ENCODE measurements around the gene CGB8. TPM values are rescaled to one million over a fixed set of nuclear protein-coding genes. Genes with fewer than 3 reads are reported as not detected.
A peak's percentile ranks its signal among the peaks of the same experiment; 100 is the strongest.
"Not testable (repeated sequence)": the region's sequence is repeated elsewhere in the genome, so short reads cannot be mapped to it uniquely, and the experiment has no call there.

Gene CGB8
- total and polyA plus RNA-seq, 4 donors, result not detected

DNA sequence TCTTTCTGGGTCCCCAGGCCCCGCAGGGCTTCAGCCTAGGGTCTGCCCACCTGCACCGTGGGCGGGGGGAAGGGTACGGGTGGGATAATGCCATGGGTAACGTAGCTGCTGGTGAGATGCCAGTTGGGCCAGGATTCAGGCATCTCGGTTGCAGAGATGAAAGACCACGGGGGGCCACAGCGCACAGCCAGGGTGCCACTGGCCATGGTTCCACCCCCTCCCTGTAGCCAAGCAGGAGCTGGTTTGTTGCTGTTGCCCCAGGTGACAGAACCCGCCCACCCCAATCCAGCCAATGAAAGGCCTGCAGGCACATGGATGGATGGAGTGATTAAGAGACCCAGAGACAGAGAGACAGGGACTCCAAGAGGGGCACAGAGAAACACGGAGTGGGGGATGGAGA is 9.7 kb upstream of the CGB8 start:
- no peak overlapping the region for H3K4me3 ChIP-seq (ENCODE audit: low read length in 2 of 2)
- no peak overlapping the region for H3K27ac ChIP-seq (ENCODE audit: low read depth in 1 of 2, low read length in 2 of 2)
- H3K9me3 ChIP-seq (ENCODE audit: control insufficient read depth, low read length), result no peaks in the 10 kb centered on the region
- DNase-seq (no peak), ATAC-seq (ENCODE audit: low FRiP score) (no peak)
- H3K27me3 ChIP-seq (ENCODE audit: control insufficient read depth in 1 of 2, insufficient read depth in 2 of 2, low read length in 1 of 2), result no peaks in the 10 kb centered on the region
- H3K36me3 ChIP-seq (ENCODE audit: control insufficient read depth in 1 of 2, insufficient read depth in 2 of 2, low read length in 1 of 2), result no peaks in the 10 kb centered on the region
- H3K4me1 ChIP-seq (ENCODE audit: control insufficient read depth in 1 of 2, insufficient read depth in 2 of 2, low read length in 2 of 2), result no peaks in the 10 kb centered on the region
- intact Hi-C loops (cut with DNase I), result no loop called here
- WGBS, 2 donors, result 34 to 36% methylated on average over 10 of the region's 10 CpGs

GRCh38 chr19:49057636-49058234 is 8.8 kb upstream of the CGB8 start, which contains the start of gene CGB7:
TSS of gene CGB7 (minus strand) at chr19:49057749. CDS start at chr19:49055375, 2,374 bp downstream.
- H3K9me3 ChIP-seq (ENCODE audit: control insufficient read depth, low read length), result no peaks in the 10 kb centered on the region
- H3K4me1 ChIP-seq (ENCODE audit: control insufficient read depth in 1 of 2, insufficient read depth in 2 of 2, low read length in 2 of 2), result no peaks in the 10 kb centered on the region
- no peak within 1 kb of the TSS for H3K27ac ChIP-seq (ENCODE audit: low read depth in 1 of 2, low read length in 2 of 2)
- peak; percentile 82 to 92 for DNase-seq
- H3K27me3 ChIP-seq (ENCODE audit: control insufficient read depth in 1 of 2, insufficient read depth in 2 of 2, low read length in 1 of 2), result no peaks in the 10 kb centered on the region
- peak; percentile 71 for ATAC-seq (ENCODE audit: low FRiP score)
- H3K4me3 ChIP-seq (ENCODE audit: low read length in 2 of 2), result peak within 1 kb of the TSS in 1 of 2 donors; percentile 30
- intact Hi-C loops (cut with DNase I), result no loop called here
- no peaks in the 10 kb centered on the region for H3K36me3 ChIP-seq (ENCODE audit: control insufficient read depth in 1 of 2, insufficient read depth in 2 of 2, low read length in 1 of 2)
- WGBS, 2 donors, result 1 to 3% methylated on average over 34 to 38 of the region's 38 CpGs

GRCh38 chr19:49056902-49057596 is 8.1 kb upstream of the CGB8 start:
- H3K27ac ChIP-seq (ENCODE audit: low read depth in 1 of 2, low read length in 2 of 2); H3K4me1 ChIP-seq (ENCODE audit: control insufficient read depth in 1 of 2, insufficient read depth in 2 of 2, low read length in 2 of 2); H3K36me3 ChIP-seq (ENCODE audit: control insufficient read depth in 1 of 2, insufficient read depth in 2 of 2, low read length in 1 of 2); DNase-seq; H3K9me3 ChIP-seq (ENCODE audit: control insufficient read depth, low read length); intact Hi-C loops (cut with DNase I); H3K27me3 ChIP-seq (ENCODE audit: control insufficient read depth in 1 of 2, insufficient read depth in 2 of 2, low read length in 1 of 2): not testable (repeated sequence)
- peak overlapping the region in 1 of 2 donors; percentile 30 for H3K4me3 ChIP-seq (ENCODE audit: low read length in 2 of 2)
- ATAC-seq (ENCODE audit: low FRiP score), result peak; percentile 43
- WGBS, 2 donors, result 2 to 3% methylated on average over 27 to 34 of the region's 34 CpGs

GRCh38 chr19:49056101-49056901 is 7.4 kb upstream of the CGB8 start:
- Histone ChIP-seq H3K27me3 (ENCODE audit: control insufficient read depth in 1 of 2, insufficient read depth in 2 of 2, low read length in 1 of 2) (no peaks in the 10 kb centered on the region), H3K36me3 (ENCODE audit: control insufficient read depth in 1 of 2, insufficient read depth in 2 of 2, low read length in 1 of 2) (no peaks in the 10 kb centered on the region), H3K4me1 (ENCODE audit: control insufficient read depth in 1 of 2, insufficient read depth in 2 of 2, low read length in 2 of 2) (no peaks in the 10 kb centered on the region), H3K4me3 (ENCODE audit: low read length in 2 of 2) (peak overlapping the region; percentile 31 to 37), H3K9me3 (ENCODE audit: control insufficient read depth, low read length) (no peaks in the 10 kb centered on the region), H3K27ac (ENCODE audit: low read depth in 1 of 2, low read length in 2 of 2) (no peak overlapping the region)
- ATAC-seq (ENCODE audit: low FRiP score) (peak; percentile 88), DNase-seq (peak; percentile 68 to 89)
- intact Hi-C loops (cut with DNase I), result no loop called here
- 1% methylated on average over 63 of the region's 63 CpGs for WGBS, 2 donors

DNA sequence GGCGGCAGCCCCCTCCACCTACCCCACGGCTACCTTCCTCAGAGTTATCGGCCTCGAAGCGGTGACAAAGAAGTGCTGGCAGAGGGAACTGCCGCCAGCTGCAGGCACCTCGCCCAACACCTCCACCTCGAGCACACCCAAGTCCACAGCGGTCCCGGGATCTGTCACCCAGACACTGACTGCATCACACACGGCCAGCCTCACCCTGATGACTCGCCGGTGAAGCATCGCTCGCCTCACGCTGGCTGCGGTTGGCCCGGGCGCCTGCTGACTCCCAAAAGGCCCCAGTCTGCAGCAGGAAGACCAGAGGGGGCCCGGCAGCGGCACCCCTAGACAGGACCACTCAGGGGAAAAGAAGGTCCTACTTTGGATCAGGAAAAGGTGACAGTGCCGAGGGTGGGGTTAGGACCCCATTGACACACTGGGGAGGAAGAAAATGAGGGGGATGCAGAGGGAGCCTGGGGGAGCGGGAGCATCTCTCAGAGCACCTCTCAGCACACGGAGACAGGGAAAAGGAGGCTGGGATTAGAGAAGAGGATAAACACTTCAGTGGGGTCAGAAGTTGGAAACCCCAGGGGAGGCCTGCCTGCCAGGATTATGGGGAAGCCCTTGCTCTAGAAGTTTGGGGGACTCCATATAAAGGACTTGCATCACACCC is 1.6 kb upstream of the CGB8 start:
- intact Hi-C loops (cut with DNase I); H3K36me3 ChIP-seq (ENCODE audit: control insufficient read depth in 1 of 2, insufficient read depth in 2 of 2, low read length in 1 of 2); H3K4me1 ChIP-seq (ENCODE audit: control insufficient read depth in 1 of 2, insufficient read depth in 2 of 2, low read length in 2 of 2); ATAC-seq (ENCODE audit: low FRiP score); DNase-seq; H3K27ac ChIP-seq (ENCODE audit: low read depth in 1 of 2, low read length in 2 of 2); H3K9me3 ChIP-seq (ENCODE audit: control insufficient read depth, low read length); H3K27me3 ChIP-seq (ENCODE audit: control insufficient read depth in 1 of 2, insufficient read depth in 2 of 2, low read length in 1 of 2); H3K4me3 ChIP-seq (ENCODE audit: low read length in 2 of 2): not testable (repeated sequence)
- WGBS, 2 donors, result 78 to 80% methylated on average over 24 of the region's 24 CpGs

DNA sequence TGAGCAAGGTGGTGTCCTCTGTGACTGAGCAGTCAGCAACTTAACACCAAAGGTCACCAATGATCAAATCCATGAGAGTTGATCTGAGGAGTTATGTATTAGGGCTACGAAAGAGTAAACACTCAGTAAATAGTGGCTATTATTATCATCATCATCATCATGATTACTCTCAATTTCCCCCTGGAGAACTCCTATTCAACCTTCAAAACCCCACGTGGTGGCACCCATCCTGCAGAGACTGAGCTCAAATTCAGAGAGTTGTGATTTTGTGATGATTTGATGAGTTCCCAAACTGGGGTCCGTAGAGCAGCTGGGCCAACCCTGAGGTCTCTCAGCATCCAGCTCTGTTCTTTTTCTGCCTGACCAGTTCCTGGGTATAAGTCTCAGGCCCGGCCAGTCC is 923 bp upstream of the CGB8 start:
- H3K4me3 ChIP-seq (ENCODE audit: low read length in 2 of 2); H3K27ac ChIP-seq (ENCODE audit: low read depth in 1 of 2, low read length in 2 of 2); H3K36me3 ChIP-seq (ENCODE audit: control insufficient read depth in 1 of 2, insufficient read depth in 2 of 2, low read length in 1 of 2); H3K9me3 ChIP-seq (ENCODE audit: control insufficient read depth, low read length); intact Hi-C loops (cut with DNase I); H3K4me1 ChIP-seq (ENCODE audit: control insufficient read depth in 1 of 2, insufficient read depth in 2 of 2, low read length in 2 of 2); ATAC-seq (ENCODE audit: low FRiP score); DNase-seq; H3K27me3 ChIP-seq (ENCODE audit: control insufficient read depth in 1 of 2, insufficient read depth in 2 of 2, low read length in 1 of 2): not testable (repeated sequence)
- WGBS, 2 donors, result 83 to 89% methylated on average over 3 of the region's 4 CpGs

GRCh38 chr19:49043548-49043947 is 5.4 kb downstream of the CGB8 start, which contains the start of gene CGB5:
TSS of gene CGB5 (plus strand) at chr19:49043848. CDS start at chr19:49044210, 362 bp downstream.
- 72 to 73% methylated on average over 15 of the region's 15 CpGs for WGBS, 2 donors
- H3K4me1 ChIP-seq (ENCODE audit: control insufficient read depth in 1 of 2, insufficient read depth in 2 of 2, low read length in 2 of 2); ATAC-seq (ENCODE audit: low FRiP score); H3K27me3 ChIP-seq (ENCODE audit: control insufficient read depth in 1 of 2, insufficient read depth in 2 of 2, low read length in 1 of 2); H3K36me3 ChIP-seq (ENCODE audit: control insufficient read depth in 1 of 2, insufficient read depth in 2 of 2, low read length in 1 of 2); DNase-seq; H3K27ac ChIP-seq (ENCODE audit: low read depth in 1 of 2, low read length in 2 of 2); H3K4me3 ChIP-seq (ENCODE audit: low read length in 2 of 2); H3K9me3 ChIP-seq (ENCODE audit: control insufficient read depth, low read length); intact Hi-C loops (cut with DNase I): not testable (repeated sequence)

- ATAC-seq (ENCODE audit: low FRiP score); H3K27me3 ChIP-seq (ENCODE audit: control insufficient read depth in 1 of 2, insufficient read depth in 2 of 2, low read length in 1 of 2); intact Hi-C loops (cut with DNase I); H3K9me3 ChIP-seq (ENCODE audit: control insufficient read depth, low read length); DNase-seq; H3K4me1 ChIP-seq (ENCODE audit: control insufficient read depth in 1 of 2, insufficient read depth in 2 of 2, low read length in 2 of 2); H3K27ac ChIP-seq (ENCODE audit: low read depth in 1 of 2, low read length in 2 of 2); H3K4me3 ChIP-seq (ENCODE audit: low read length in 2 of 2); H3K36me3 ChIP-seq (ENCODE audit: control insufficient read depth in 1 of 2, insufficient read depth in 2 of 2, low read length in 1 of 2): not testable (repeated sequence)
- WGBS, 2 donors, result 85 to 88% methylated on average over 2 to 4 of the region's 4 CpGs
These were observed 6.2 kb downstream of the CGB8 start for GRCh38 chr19:49042666-49043065.
